ENCODE measurements around the gene MST1.

DNA sequence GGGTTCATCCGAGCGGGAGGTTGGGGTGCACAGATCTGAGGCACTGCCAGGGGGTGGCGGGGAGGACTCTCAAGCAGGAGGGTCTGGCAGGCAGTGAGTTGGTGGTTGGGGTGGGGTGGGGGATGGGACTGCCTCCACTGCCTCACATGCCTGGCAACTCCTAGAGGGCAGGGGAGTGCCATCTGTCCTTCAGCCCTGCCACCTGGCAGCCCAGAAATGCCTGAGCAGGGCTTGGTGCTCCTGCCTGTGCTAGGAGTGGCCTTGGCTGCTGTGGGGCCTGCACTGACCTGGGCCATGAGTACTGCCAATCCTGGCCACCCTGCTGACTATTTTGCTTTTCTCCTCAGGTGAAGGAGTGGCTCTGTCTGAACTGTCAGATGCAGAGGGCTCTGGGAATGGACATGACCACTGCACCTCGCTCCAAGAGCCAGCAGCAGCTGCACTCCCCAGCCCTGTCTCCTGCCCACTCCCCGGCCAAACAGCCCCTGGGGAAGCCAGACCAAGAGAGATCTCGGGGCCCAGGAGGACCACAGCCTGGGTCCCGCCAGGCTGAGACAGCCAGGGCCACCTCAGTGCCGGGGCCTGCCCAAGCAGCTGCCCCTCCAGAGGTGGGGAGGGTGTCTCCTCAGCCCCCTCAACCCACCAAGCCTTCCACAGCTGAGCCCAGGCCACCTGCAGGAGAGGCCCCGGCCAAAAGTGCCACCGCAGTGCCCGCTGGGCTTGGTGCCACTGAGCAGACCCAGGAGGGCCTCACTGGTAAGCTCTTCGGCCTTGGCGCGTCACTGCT is 47.2 kb downstream of the MST1 start:
- TF ChIP-seq EZH2 (IDR thresholded peaks at IDR 0.05; ENCODE audit: borderline replicate concordance) = no peak
- TF ChIP-seq, protein P1, sequence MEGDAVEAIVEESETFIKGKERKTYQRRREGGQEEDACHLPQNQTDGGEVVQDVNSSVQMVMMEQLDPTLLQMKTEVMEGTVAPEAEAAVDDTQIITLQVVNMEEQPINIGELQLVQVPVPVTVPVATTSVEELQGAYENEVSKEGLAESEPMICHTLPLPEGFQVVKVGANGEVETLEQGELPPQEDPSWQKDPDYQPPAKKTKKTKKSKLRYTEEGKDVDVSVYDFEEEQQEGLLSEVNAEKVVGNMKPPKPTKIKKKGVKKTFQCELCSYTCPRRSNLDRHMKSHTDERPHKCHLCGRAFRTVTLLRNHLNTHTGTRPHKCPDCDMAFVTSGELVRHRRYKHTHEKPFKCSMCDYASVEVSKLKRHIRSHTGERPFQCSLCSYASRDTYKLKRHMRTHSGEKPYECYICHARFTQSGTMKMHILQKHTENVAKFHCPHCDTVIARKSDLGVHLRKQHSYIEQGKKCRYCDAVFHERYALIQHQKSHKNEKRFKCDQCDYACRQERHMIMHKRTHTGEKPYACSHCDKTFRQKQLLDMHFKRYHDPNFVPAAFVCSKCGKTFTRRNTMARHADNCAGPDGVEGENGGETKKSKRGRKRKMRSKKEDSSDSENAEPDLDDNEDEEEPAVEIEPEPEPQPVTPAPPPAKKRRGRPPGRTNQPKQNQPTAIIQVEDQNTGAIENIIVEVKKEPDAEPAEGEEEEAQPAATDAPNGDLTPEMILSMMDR (IDR thresholded peaks at IDR 0.05; ENCODE audit: poor library complexity) = no peak
